ENCODE results near the gene PPP1R3C.
A peak's percentile ranks its signal among the peaks of the same experiment; 100 is the strongest.

PPP1R3C gene

DNA sequence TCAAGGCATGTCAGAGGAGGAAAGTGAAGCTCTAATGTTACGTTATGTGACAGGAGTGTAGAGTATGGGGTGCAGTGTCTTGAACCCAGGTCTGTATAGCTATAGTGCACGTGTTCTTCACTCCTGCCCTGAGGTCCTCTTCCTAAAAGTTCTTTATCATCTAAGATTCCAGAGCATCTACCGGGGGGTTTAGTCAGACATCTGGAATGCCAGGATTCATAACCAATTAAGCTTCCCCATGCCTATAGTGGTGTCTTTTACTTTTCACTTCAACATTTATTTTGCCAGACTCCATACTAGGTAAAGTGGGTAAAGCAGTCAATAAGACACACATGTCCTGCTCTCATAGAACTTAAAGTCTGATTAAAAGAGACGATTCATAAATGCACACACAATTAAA lies 22.4 kb downstream of the PPP1R3C start:
- Histone ChIP-seq H3K9ac (ENCODE audit: low read length) (no peak overlapping the region), H3K9me3 (ENCODE audit: control insufficient read depth, low read length) (peaks cover 10% of the 10 kb centered on the region), H3K4me3 (ENCODE audit: low read length) (no peak overlapping the region), H3K27me3 (replicated peaks; ENCODE audit: control insufficient read depth, insufficient read depth, low read length) (no peaks in the 10 kb centered on the region), H3K4me1 (ENCODE audit: control insufficient read depth, insufficient read depth, low read length) (peaks cover 62% of the 10 kb centered on the region), H3K36me3 (ENCODE audit: control insufficient read depth, insufficient read depth, low read length, severe bottlenecking) (no peaks in the 10 kb centered on the region)
- no peak for DNase-seq (ENCODE audit: low read depth)

DNA sequence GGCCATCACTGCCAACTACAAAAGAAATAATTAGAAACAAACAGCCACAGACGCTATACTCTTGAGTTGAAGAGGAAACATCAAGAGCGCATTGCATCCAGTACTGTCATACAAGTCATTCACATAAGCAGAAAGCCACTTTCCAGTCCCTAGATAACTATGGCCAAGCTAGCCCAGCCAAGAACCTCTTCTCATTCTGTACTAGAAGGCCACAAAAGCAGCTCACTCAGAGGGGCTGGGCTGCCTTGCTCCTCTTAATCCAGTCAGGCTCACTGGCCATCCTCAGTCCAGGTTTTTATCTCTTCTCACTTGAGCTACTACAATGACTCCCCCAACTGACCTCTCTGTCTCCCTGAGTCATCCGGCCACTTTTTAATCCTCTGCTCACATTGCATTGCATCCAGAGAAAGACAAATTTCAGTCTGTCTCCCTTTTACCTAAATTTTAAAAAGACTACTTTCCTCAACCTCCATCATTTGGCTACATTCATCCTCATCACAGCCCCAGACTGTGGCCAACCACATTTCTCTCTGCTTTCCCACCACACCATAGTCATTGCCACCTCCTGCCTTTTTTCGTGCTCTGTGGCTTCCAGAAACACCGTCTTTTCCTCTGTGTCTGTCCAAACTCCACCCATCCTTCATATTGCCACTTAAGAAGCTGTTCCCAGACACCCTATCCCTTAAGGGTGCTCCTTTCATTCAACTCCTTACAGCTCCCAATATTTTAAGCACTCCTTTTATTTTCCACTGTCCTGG lies 25.0 kb downstream of the PPP1R3C start:
- H3K9me3 ChIP-seq (ENCODE audit: control insufficient read depth, low read length), result peaks cover 10% of the 10 kb centered on the region
- H3K4me1 ChIP-seq (ENCODE audit: control insufficient read depth, insufficient read depth, low read length), result peaks cover 62% of the 10 kb centered on the region
- peak overlapping the region; percentile 49 for H3K4me3 ChIP-seq (ENCODE audit: low read length)
- no peaks in the 10 kb centered on the region for H3K27me3 ChIP-seq (replicated peaks; ENCODE audit: control insufficient read depth, insufficient read depth, low read length)
- H3K9ac ChIP-seq (ENCODE audit: low read length), result peak overlapping the region; percentile 74
- no peak for DNase-seq (ENCODE audit: low read depth)
- no peaks in the 10 kb centered on the region for H3K36me3 ChIP-seq (ENCODE audit: control insufficient read depth, insufficient read depth, low read length, severe bottlenecking)

- H3K4me1 ChIP-seq (ENCODE audit: control insufficient read depth, insufficient read depth, low read length), result peaks cover 56% of the 10 kb centered on the region
- H3K9me3 ChIP-seq (ENCODE audit: control insufficient read depth, low read length), result peaks cover 10% of the 10 kb centered on the region
- H3K4me3 ChIP-seq (ENCODE audit: low read length), result peak overlapping the region; percentile 9
- H3K36me3 ChIP-seq (ENCODE audit: control insufficient read depth, insufficient read depth, low read length, severe bottlenecking), result no peaks in the 10 kb centered on the region
- H3K27me3 ChIP-seq (replicated peaks; ENCODE audit: control insufficient read depth, insufficient read depth, low read length), result no peaks in the 10 kb centered on the region
- DNase-seq (ENCODE audit: low read depth), result no peak
- no peak overlapping the region for H3K9ac ChIP-seq (ENCODE audit: low read length)
These were observed 26.9 kb downstream of the PPP1R3C start for GRCh38 chr10:91605968-91606367.

- H3K4me3 ChIP-seq (ENCODE audit: low read length), result peak overlapping the region; percentile 12
- peaks cover 10% of the 10 kb centered on the region for H3K9me3 ChIP-seq (ENCODE audit: control insufficient read depth, low read length)
- no peaks in the 10 kb centered on the region for H3K27me3 ChIP-seq (replicated peaks; ENCODE audit: control insufficient read depth, insufficient read depth, low read length)
- DNase-seq (ENCODE audit: low read depth), result peak; percentile 75
- peak overlapping the region; percentile 67 for H3K9ac ChIP-seq (ENCODE audit: low read length)
- peaks cover 49% of the 10 kb centered on the region for H3K4me1 ChIP-seq (ENCODE audit: control insufficient read depth, insufficient read depth, low read length)
- no peaks in the 10 kb centered on the region for H3K36me3 ChIP-seq (ENCODE audit: control insufficient read depth, insufficient read depth, low read length, severe bottlenecking)
These were observed 28.0 kb downstream of the PPP1R3C start for GRCh38 chr10:91604553-91605534.

- Histone ChIP-seq H3K9ac (ENCODE audit: low read length) (peak overlapping the region; percentile 67), H3K4me1 (ENCODE audit: control insufficient read depth, insufficient read depth, low read length) (peaks cover 39% of the 10 kb centered on the region), H3K27me3 (replicated peaks; ENCODE audit: control insufficient read depth, insufficient read depth, low read length) (no peaks in the 10 kb centered on the region), H3K4me3 (ENCODE audit: low read length) (no peak overlapping the region), H3K36me3 (ENCODE audit: control insufficient read depth, insufficient read depth, low read length, severe bottlenecking) (no peaks in the 10 kb centered on the region), H3K9me3 (ENCODE audit: control insufficient read depth, low read length) (peaks cover 10% of the 10 kb centered on the region)
- peak; percentile 37 for DNase-seq (ENCODE audit: low read depth)
These were observed 28.9 kb downstream of the PPP1R3C start for GRCh38 chr10:91603931-91604331.

- H3K9me3 ChIP-seq (ENCODE audit: control insufficient read depth, low read length), result peaks cover 10% of the 10 kb centered on the region
- DNase-seq (ENCODE audit: low read depth), result no peak
These were observed 29.9 kb downstream of the PPP1R3C start for GRCh38 chr10:91602868-91603568.

DNA sequence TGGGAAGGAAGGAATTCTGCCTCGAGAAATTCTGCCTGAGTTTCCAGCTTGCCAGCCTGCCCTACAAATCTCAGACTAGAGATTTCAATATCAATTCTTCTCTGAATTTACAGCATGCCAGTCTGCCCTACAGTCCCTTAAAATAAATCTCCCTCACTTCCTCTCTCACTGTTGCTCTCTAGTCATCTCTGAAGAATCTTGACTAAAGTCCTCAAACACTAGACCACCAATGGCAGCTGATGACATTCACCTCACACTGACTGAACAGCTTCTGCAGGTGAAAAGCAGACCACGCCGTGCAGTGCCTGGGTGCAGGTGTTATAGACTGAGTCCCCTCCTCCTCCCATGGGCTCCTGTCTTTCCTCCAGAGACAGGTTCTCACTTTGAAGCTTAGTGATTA lies 30.4 kb downstream of the PPP1R3C start:
- Histone ChIP-seq H3K4me3 (ENCODE audit: low read length) (no peak overlapping the region), H3K36me3 (ENCODE audit: control insufficient read depth, insufficient read depth, low read length, severe bottlenecking) (no peaks in the 10 kb centered on the region), H3K27me3 (replicated peaks; ENCODE audit: control insufficient read depth, insufficient read depth, low read length) (no peaks in the 10 kb centered on the region), H3K4me1 (ENCODE audit: control insufficient read depth, insufficient read depth, low read length) (peaks cover 34% of the 10 kb centered on the region), H3K9me3 (ENCODE audit: control insufficient read depth, low read length) (peaks cover 10% of the 10 kb centered on the region), H3K9ac (ENCODE audit: low read length) (no peak overlapping the region)
- DNase-seq (ENCODE audit: low read depth), result no peak

More at GRCh38 chr10:91602868-91603568, 29.9 kb downstream of the PPP1R3C start:
- H3K36me3 ChIP-seq (ENCODE audit: control insufficient read depth, insufficient read depth, low read length, severe bottlenecking), result no peaks in the 10 kb centered on the region
- peaks cover 37% of the 10 kb centered on the region for H3K4me1 ChIP-seq (ENCODE audit: control insufficient read depth, insufficient read depth, low read length)
- H3K9ac ChIP-seq (ENCODE audit: low read length), result no peak overlapping the region
- no peak overlapping the region for H3K4me3 ChIP-seq (ENCODE audit: low read length)
- H3K27me3 ChIP-seq (replicated peaks; ENCODE audit: control insufficient read depth, insufficient read depth, low read length), result no peaks in the 10 kb centered on the region

DNA sequence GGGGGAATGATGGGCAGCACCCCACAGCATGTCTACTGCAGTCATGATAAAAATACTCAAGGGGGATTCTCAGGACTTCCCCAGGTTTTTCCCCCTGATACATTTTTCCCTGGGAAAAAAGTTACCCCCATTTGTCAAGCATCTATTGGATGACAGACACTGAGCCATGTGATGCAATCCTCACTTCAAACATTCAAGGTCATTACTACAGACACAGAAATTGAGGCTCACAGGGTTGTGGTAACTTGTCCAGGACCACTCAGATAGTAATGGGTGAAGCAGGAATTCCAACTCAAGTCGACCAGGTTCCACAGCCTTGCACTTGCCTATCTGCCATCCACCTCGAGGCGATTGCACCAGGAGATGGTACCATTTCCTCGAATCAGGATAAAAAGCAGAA lies 31.7 kb downstream of the PPP1R3C start:
- H3K4me3 ChIP-seq (ENCODE audit: low read length), result no peak overlapping the region
- H3K9me3 ChIP-seq (ENCODE audit: control insufficient read depth, low read length), result peaks cover 7% of the 10 kb centered on the region
- no peaks in the 10 kb centered on the region for H3K27me3 ChIP-seq (replicated peaks; ENCODE audit: control insufficient read depth, insufficient read depth, low read length)
- no peak overlapping the region for H3K9ac ChIP-seq (ENCODE audit: low read length)
- H3K4me1 ChIP-seq (ENCODE audit: control insufficient read depth, insufficient read depth, low read length), result peaks cover 45% of the 10 kb centered on the region
- DNase-seq (ENCODE audit: low read depth), result no peak
- H3K36me3 ChIP-seq (ENCODE audit: control insufficient read depth, insufficient read depth, low read length, severe bottlenecking), result no peaks in the 10 kb centered on the region

DNA sequence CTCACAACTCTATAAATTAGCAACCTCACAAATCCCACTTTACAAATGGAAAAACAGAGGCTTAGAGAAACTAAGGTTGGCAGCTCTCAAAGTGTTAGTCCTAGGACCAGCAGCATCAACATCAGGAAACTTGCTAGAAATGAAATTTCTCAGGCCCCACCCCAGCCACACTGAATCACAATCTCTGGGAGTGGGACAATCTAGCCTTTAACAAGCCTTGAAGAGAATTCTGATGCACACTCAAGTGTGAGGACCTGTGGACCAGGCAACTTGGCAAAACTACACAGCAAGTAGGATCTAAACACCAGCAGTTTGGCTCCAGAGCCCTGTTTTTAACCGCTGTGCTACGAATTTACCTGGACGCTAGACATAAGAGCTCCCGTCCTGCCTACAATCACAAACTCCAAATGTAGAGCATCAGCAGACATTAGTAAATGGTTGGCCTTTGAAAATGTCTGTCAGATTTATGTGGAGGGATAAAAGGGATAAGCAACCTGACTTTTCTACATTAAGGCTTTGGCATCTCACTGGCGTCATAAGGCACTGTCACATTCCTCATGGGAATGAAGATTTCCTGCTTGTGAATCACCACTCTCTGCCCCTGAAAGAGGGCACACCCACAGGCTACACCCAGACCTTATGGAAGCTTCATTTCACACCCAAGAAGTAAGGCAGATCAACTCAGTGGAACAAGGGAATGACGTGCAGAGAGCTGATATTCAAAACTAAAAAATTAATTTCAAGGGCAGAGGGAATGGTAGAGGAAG lies 34.5 kb downstream of the PPP1R3C start:
- Histone ChIP-seq H3K4me1 (ENCODE audit: control insufficient read depth, insufficient read depth, low read length) (peaks cover 27% of the 10 kb centered on the region), H3K36me3 (ENCODE audit: control insufficient read depth, insufficient read depth, low read length, severe bottlenecking) (no peaks in the 10 kb centered on the region), H3K4me3 (ENCODE audit: low read length) (no peak overlapping the region), H3K9ac (ENCODE audit: low read length) (no peak overlapping the region), H3K9me3 (ENCODE audit: control insufficient read depth, low read length) (no peaks in the 10 kb centered on the region), H3K27me3 (replicated peaks; ENCODE audit: control insufficient read depth, insufficient read depth, low read length) (no peaks in the 10 kb centered on the region)
- DNase-seq (ENCODE audit: low read depth), result peak; percentile 67

DNA sequence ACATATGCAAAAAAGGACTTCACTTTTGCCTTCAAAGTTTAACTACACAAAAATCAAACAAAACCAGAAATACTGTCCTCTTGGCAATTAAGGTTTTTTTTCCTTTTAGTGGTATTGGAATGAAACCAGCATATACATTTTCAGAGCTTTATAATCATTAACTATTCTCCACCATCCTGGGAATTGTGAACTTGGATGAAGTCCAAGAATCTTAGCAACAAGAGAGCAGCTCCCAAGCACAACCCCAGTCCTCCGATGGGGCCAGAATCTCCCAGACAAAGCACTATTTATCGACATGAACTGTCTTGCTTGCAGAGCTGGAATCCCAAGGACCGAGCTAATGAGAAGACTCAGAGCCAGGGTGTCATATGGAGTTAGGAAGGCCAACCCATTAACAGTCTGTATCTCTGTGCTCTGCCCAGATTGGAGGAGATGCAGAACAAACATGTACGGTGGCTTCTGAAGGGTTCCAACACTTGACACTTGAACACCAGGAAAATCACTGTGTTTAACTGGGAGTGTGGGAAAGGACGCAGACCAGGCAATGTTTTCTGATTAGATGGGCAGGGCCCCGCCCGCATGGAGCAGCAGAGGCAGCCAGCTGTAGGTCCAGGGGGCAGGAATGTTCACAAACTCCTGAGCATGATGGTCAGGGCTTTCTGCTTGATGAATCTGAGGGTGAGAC lies 35.5 kb downstream of the PPP1R3C start:
- Histone ChIP-seq H3K9me3 (ENCODE audit: control insufficient read depth, low read length) (no peaks in the 10 kb centered on the region), H3K4me1 (ENCODE audit: control insufficient read depth, insufficient read depth, low read length) (peaks cover 27% of the 10 kb centered on the region), H3K9ac (ENCODE audit: low read length) (no peak overlapping the region), H3K4me3 (ENCODE audit: low read length) (no peak overlapping the region), H3K36me3 (ENCODE audit: control insufficient read depth, insufficient read depth, low read length, severe bottlenecking) (no peaks in the 10 kb centered on the region), H3K27me3 (replicated peaks; ENCODE audit: control insufficient read depth, insufficient read depth, low read length) (no peaks in the 10 kb centered on the region)
- peak; percentile 33 for DNase-seq (ENCODE audit: low read depth)
